ENCODE measurements around the gene CENPX. TPM values are rescaled to one million over a fixed set of nuclear protein-coding genes. Genes with fewer than 3 reads are reported as not detected.
"Not testable (repeated sequence)": the region's sequence is repeated elsewhere in the genome, so short reads cannot be mapped to it uniquely, and the experiment has no call there.

Gene CENPX
- total RNA-seq, 1 donor from 2014 or later: 43.8 TPM

- Histone ChIP-seq H3K4me1 (peaks cover 14% of the 10 kb centered on the region), H3K4me3 (no peak overlapping the region), H3K27me3 (ENCODE audit: low read depth) (no peaks in the 10 kb centered on the region), H3K36me3 (peaks cover 33% of the 10 kb centered on the region), H3K27ac (no peak overlapping the region), H3K9me3 (no peaks in the 10 kb centered on the region)
- peak; percentile 38 for DNase-seq
- ATAC-seq: no peak
- intact Hi-C loops (cut with DNase I): no loop called here
- no peak for TF ChIP-seq CTCF (IDR thresholded peaks at IDR 0.05)
These were observed 35.4 kb downstream of the CENPX start for GRCh38 chr17:81987161-81987770.

GRCh38 chr17:81986606-81987005 is 36.1 kb downstream of the CENPX start:
- Histone ChIP-seq H3K9me3 (no peaks in the 10 kb centered on the region), H3K27me3 (ENCODE audit: low read depth) (no peaks in the 10 kb centered on the region), H3K27ac (no peak overlapping the region), H3K4me1 (peaks cover 9% of the 10 kb centered on the region), H3K4me3 (no peak overlapping the region), H3K36me3 (peaks cover 33% of the 10 kb centered on the region)
- DNase-seq (no peak), ATAC-seq (no peak)
- TF ChIP-seq CTCF (IDR thresholded peaks at IDR 0.05): no peak
- intact Hi-C loops (cut with DNase I): no loop called here

- no peak overlapping the region for H3K4me3 ChIP-seq
These were observed 37.8 kb downstream of the CENPX start for GRCh38 chr17:81984773-81985410.

GRCh38 chr17:81983639-81984373 is 38.9 kb downstream of the CENPX start:
- Histone ChIP-seq H3K36me3 (peaks cover 45% of the 10 kb centered on the region), H3K4me3 (no peak overlapping the region), H3K9me3 (no peaks in the 10 kb centered on the region), H3K27me3 (ENCODE audit: low read depth) (no peaks in the 10 kb centered on the region), H3K4me1 (peaks cover 20% of the 10 kb centered on the region), H3K27ac (no peak overlapping the region)
- intact Hi-C loops (cut with DNase I): no loop called here
- no peak for ATAC-seq
- no peak for TF ChIP-seq CTCF (IDR thresholded peaks at IDR 0.05)
- DNase-seq: peak; percentile 32

More at GRCh38 chr17:81984773-81985410, 37.8 kb downstream of the CENPX start:
- intact Hi-C loops (cut with DNase I): no loop called here
- H3K27ac ChIP-seq: no peak overlapping the region
- TF ChIP-seq CTCF (IDR thresholded peaks at IDR 0.05): no peak
- H3K9me3 ChIP-seq: no peaks in the 10 kb centered on the region
- H3K27me3 ChIP-seq (ENCODE audit: low read depth): no peaks in the 10 kb centered on the region
- ATAC-seq (no peak), DNase-seq (no peak)
- peaks cover 14% of the 10 kb centered on the region for H3K4me1 ChIP-seq
- H3K36me3 ChIP-seq: peaks cover 37% of the 10 kb centered on the region

GRCh38 chr17:81983011-81983638 is 39.6 kb downstream of the CENPX start:
- peak; percentile 30 for DNase-seq
- intact Hi-C loops (cut with DNase I): no loop called here
- Histone ChIP-seq H3K4me1 (peaks cover 27% of the 10 kb centered on the region), H3K9me3 (no peaks in the 10 kb centered on the region), H3K36me3 (peaks cover 45% of the 10 kb centered on the region), H3K27ac (no peak overlapping the region), H3K27me3 (ENCODE audit: low read depth) (no peaks in the 10 kb centered on the region), H3K4me3 (no peak overlapping the region)
- TF ChIP-seq CTCF (IDR thresholded peaks at IDR 0.05): no peak
- ATAC-seq: no peak

GRCh38 chr17:81981511-81981910 is 41.2 kb downstream of the CENPX start:
- intact Hi-C loops (cut with DNase I); H3K9me3 ChIP-seq; H3K27me3 ChIP-seq (ENCODE audit: low read depth); ATAC-seq; H3K4me3 ChIP-seq; H3K27ac ChIP-seq; DNase-seq: not testable (repeated sequence)
- H3K4me1 ChIP-seq: peaks cover 31% of the 10 kb centered on the region
- peaks cover 35% of the 10 kb centered on the region for H3K36me3 ChIP-seq

All from lower lobe of right lung (tissue), 2 donors.